ENCODE results near the gene PTPN4.

Gene PTPN4

DNA sequence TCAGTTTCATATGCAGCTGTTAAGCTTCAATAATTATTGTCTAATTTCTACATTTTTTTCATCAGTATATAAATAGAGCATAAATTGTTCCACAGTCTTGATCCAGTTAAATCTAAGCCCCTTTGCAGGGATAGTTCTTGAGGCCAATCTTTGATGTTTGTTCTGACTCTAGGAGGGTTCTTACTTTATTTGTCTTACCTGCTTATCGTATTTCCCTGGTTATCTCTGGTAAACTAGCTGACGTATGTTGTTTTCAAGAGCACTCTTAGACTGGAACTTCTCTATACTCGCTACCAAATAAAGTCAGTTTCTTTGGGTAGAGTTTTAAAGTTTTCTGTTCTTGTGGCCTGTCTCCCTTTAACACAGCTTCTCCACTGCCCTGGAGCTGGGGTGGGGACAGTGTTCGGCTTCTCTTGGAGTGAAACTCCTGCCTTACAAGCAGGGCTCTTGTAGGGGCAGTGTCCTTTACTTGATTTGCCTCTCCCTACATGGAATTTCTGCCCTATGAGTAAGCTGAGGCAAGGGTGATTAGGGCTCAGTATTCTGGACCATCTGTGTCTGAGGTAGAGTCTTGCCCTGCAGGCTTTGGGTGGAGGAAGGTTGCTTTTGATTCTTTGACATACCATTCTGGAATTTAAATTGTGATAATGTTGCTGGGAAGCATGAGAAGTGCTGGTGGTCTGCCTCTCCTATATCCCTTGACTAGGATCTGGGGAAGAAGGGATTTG, 90.3 kb downstream of the PTPN4 start:
- DNase-seq: no peak
- Histone ChIP-seq H4K91ac (ENCODE audit: low read length) (no peak overlapping the region), H3K27me3 (ENCODE audit: control insufficient read depth in 1 of 2, insufficient read depth in 1 of 2, low read length in 2 of 2) (no peaks in the 10 kb centered on the region), H3K4me2 (ENCODE audit: low read length, poor library complexity, severe bottlenecking) (no peak overlapping the region), H3K4ac (ENCODE audit: low read depth in 1 of 2, low read length in 2 of 2) (no peak overlapping the region), H3K27ac (ENCODE audit: low read length, poor library complexity, severe bottlenecking) (no peak overlapping the region), H3K23ac (ENCODE audit: low read length in 2 of 2) (no peak overlapping the region), H3K9ac (ENCODE audit: low read length) (no peak overlapping the region), H2BK12ac (ENCODE audit: low read length in 2 of 2) (no peak overlapping the region), H2BK15ac (ENCODE audit: low read depth, poor library complexity, severe bottlenecking) (no peak overlapping the region), H2AK5ac (ENCODE audit: low read length, severe bottlenecking) (no peak overlapping the region), H3K4me3 (ENCODE audit: insufficient read depth in 1 of 2, low read depth in 1 of 2, low read length in 2 of 2) (no peak overlapping the region), H3K79me1 (replicated peaks; ENCODE audit: low read length, poor library complexity, severe bottlenecking) (peaks cover 30% of the 10 kb centered on the region), H3K9me3 (ENCODE audit: control insufficient read depth, low read length) (peaks cover 26% of the 10 kb centered on the region), H3K36me3 (ENCODE audit: control insufficient read depth in 1 of 2, insufficient read depth in 2 of 2, low read depth in 1 of 2, low read length in 2 of 2) (no peaks in the 10 kb centered on the region), H2BK5ac (ENCODE audit: low read depth, low read length, poor library complexity, severe bottlenecking) (no peak overlapping the region), H3K4me1 (ENCODE audit: control insufficient read depth, insufficient read depth, low read depth, low read length) (no peaks in the 10 kb centered on the region), H3K18ac (ENCODE audit: low read depth in 1 of 2, low read length in 2 of 2) (no peak overlapping the region), H2BK120ac (ENCODE audit: low read depth, low read length) (no peak overlapping the region), H4K8ac (ENCODE audit: low read length) (no peak overlapping the region), H3K14ac (ENCODE audit: low read length in 2 of 2) (peak overlapping the region in 1 of 2 experiments; percentile 41), H2AFZ (ENCODE audit: low read depth, low read length) (no peak overlapping the region)
- 100% methylated on average over 3 of the region's 4 CpGs for WGBS

DNA sequence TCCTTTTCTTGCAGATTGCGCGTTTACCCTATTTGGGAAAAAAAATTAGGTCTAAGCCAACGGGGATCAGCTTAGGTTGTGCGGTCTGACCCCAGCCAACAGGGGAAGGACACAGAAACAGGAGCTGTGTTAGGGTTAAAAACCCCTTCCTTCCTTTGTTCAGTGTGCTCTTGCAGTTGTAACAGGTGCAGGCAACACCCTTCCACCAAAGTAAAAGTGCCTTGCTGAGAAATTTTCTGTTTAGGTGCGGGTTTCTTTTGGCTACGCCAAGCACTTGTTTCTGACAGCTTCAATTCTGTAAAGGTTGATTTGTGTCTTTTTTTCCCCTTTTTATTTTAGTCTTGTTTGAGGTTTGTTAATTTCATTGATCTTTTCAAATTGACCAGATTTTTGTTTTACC, 92.5 kb downstream of the PTPN4 start:
- no peak overlapping the region for H3K4ac ChIP-seq (ENCODE audit: low read depth in 1 of 2, low read length in 2 of 2)
- no peak overlapping the region for H3K9ac ChIP-seq (ENCODE audit: low read length)
- no peak overlapping the region for H3K4me3 ChIP-seq (ENCODE audit: insufficient read depth in 1 of 2, low read depth in 1 of 2, low read length in 2 of 2)
- H2BK12ac ChIP-seq (ENCODE audit: low read length in 2 of 2): no peak overlapping the region
- no peaks in the 10 kb centered on the region for H3K36me3 ChIP-seq (ENCODE audit: control insufficient read depth in 1 of 2, insufficient read depth in 2 of 2, low read depth in 1 of 2, low read length in 2 of 2)
- H3K18ac ChIP-seq (ENCODE audit: low read depth in 1 of 2, low read length in 2 of 2): no peak overlapping the region
- H4K91ac ChIP-seq (ENCODE audit: low read length): no peak overlapping the region
- WGBS: 100% methylated on average over 6 of the region's 6 CpGs
- H2AFZ ChIP-seq (ENCODE audit: low read depth, low read length): no peak overlapping the region
- H3K14ac ChIP-seq (ENCODE audit: low read length in 2 of 2): no peak overlapping the region
- H3K27ac ChIP-seq (ENCODE audit: low read length, poor library complexity, severe bottlenecking): no peak overlapping the region
- peaks cover 40% of the 10 kb centered on the region for H3K79me1 ChIP-seq (replicated peaks; ENCODE audit: low read length, poor library complexity, severe bottlenecking)
- no peak overlapping the region for H4K8ac ChIP-seq (ENCODE audit: low read length)
- H3K9me3 ChIP-seq (ENCODE audit: control insufficient read depth, low read length): peaks cover 26% of the 10 kb centered on the region
- H2BK120ac ChIP-seq (ENCODE audit: low read depth, low read length): no peak overlapping the region
- no peaks in the 10 kb centered on the region for H3K27me3 ChIP-seq (ENCODE audit: control insufficient read depth in 1 of 2, insufficient read depth in 1 of 2, low read length in 2 of 2)
- no peak overlapping the region for H2AK5ac ChIP-seq (ENCODE audit: low read length, severe bottlenecking)
- H3K23ac ChIP-seq (ENCODE audit: low read length in 2 of 2): no peak overlapping the region
- no peaks in the 10 kb centered on the region for H3K4me1 ChIP-seq (ENCODE audit: control insufficient read depth, insufficient read depth, low read depth, low read length)
- no peak overlapping the region for H2BK15ac ChIP-seq (ENCODE audit: low read depth, poor library complexity, severe bottlenecking)
- no peak overlapping the region for H2BK5ac ChIP-seq (ENCODE audit: low read depth, low read length, poor library complexity, severe bottlenecking)
- no peak for DNase-seq
- H3K4me2 ChIP-seq (ENCODE audit: low read length, poor library complexity, severe bottlenecking): no peak overlapping the region

- no peak overlapping the region for H2BK120ac ChIP-seq (ENCODE audit: low read depth, low read length)
- no peaks in the 10 kb centered on the region for H3K27me3 ChIP-seq (ENCODE audit: control insufficient read depth in 1 of 2, insufficient read depth in 1 of 2, low read length in 2 of 2)
- H3K36me3 ChIP-seq (ENCODE audit: control insufficient read depth in 1 of 2, insufficient read depth in 2 of 2, low read depth in 1 of 2, low read length in 2 of 2): no peaks in the 10 kb centered on the region
- no peak overlapping the region for H3K4me3 ChIP-seq (ENCODE audit: insufficient read depth in 1 of 2, low read depth in 1 of 2, low read length in 2 of 2)
- no peak overlapping the region for H2AK5ac ChIP-seq (ENCODE audit: low read length, severe bottlenecking)
- H3K79me1 ChIP-seq (replicated peaks; ENCODE audit: low read length, poor library complexity, severe bottlenecking): peaks cover 40% of the 10 kb centered on the region
- no peak overlapping the region for H2BK5ac ChIP-seq (ENCODE audit: low read depth, low read length, poor library complexity, severe bottlenecking)
- no peak overlapping the region for H3K4ac ChIP-seq (ENCODE audit: low read depth in 1 of 2, low read length in 2 of 2)
- H2BK12ac ChIP-seq (ENCODE audit: low read length in 2 of 2): no peak overlapping the region
- H3K27ac ChIP-seq (ENCODE audit: low read length, poor library complexity, severe bottlenecking): no peak overlapping the region
- H4K8ac ChIP-seq (ENCODE audit: low read length): no peak overlapping the region
- H2AFZ ChIP-seq (ENCODE audit: low read depth, low read length): no peak overlapping the region
- no peak overlapping the region for H3K14ac ChIP-seq (ENCODE audit: low read length in 2 of 2)
- DNase-seq: no peak
- H3K4me1 ChIP-seq (ENCODE audit: control insufficient read depth, insufficient read depth, low read depth, low read length): no peaks in the 10 kb centered on the region
- no peak overlapping the region for H2BK15ac ChIP-seq (ENCODE audit: low read depth, poor library complexity, severe bottlenecking)
- H3K9ac ChIP-seq (ENCODE audit: low read length): no peak overlapping the region
- H3K23ac ChIP-seq (ENCODE audit: low read length in 2 of 2): no peak overlapping the region
- 95% methylated on average over 8 of the region's 8 CpGs for WGBS
- no peak overlapping the region for H4K91ac ChIP-seq (ENCODE audit: low read length)
- H3K18ac ChIP-seq (ENCODE audit: low read depth in 1 of 2, low read length in 2 of 2): no peak overlapping the region
- H3K4me2 ChIP-seq (ENCODE audit: low read length, poor library complexity, severe bottlenecking): no peak overlapping the region
- peaks cover 26% of the 10 kb centered on the region for H3K9me3 ChIP-seq (ENCODE audit: control insufficient read depth, low read length)
These were observed 94.2 kb downstream of the PTPN4 start for GRCh38 chr2:119853777-119854399.

- DNase-seq: no peak
- 60% methylated on average over 1 of the region's 2 CpGs for WGBS
- Histone ChIP-seq H3K27me3 (ENCODE audit: control insufficient read depth in 1 of 2, insufficient read depth in 1 of 2, low read length in 2 of 2) (no peaks in the 10 kb centered on the region), H4K8ac (ENCODE audit: low read length) (no peak overlapping the region), H2BK12ac (ENCODE audit: low read length in 2 of 2) (no peak overlapping the region), H2BK5ac (ENCODE audit: low read depth, low read length, poor library complexity, severe bottlenecking) (no peak overlapping the region), H3K79me1 (replicated peaks; ENCODE audit: low read length, poor library complexity, severe bottlenecking) (peaks cover 30% of the 10 kb centered on the region), H3K14ac (ENCODE audit: low read length in 2 of 2) (no peak overlapping the region), H3K4me1 (ENCODE audit: control insufficient read depth, insufficient read depth, low read depth, low read length) (no peaks in the 10 kb centered on the region), H3K4me3 (ENCODE audit: insufficient read depth in 1 of 2, low read depth in 1 of 2, low read length in 2 of 2) (no peak overlapping the region), H3K4me2 (ENCODE audit: low read length, poor library complexity, severe bottlenecking) (no peak overlapping the region), H3K23ac (ENCODE audit: low read length in 2 of 2) (no peak overlapping the region), H4K91ac (ENCODE audit: low read length) (no peak overlapping the region), H2AFZ (ENCODE audit: low read depth, low read length) (no peak overlapping the region), H2BK15ac (ENCODE audit: low read depth, poor library complexity, severe bottlenecking) (no peak overlapping the region), H3K9me3 (ENCODE audit: control insufficient read depth, low read length) (peaks cover 22% of the 10 kb centered on the region), H3K18ac (ENCODE audit: low read depth in 1 of 2, low read length in 2 of 2) (no peak overlapping the region), H2AK5ac (ENCODE audit: low read length, severe bottlenecking) (no peak overlapping the region), H3K36me3 (ENCODE audit: control insufficient read depth in 1 of 2, insufficient read depth in 2 of 2, low read depth in 1 of 2, low read length in 2 of 2) (no peaks in the 10 kb centered on the region), H3K27ac (ENCODE audit: low read length, poor library complexity, severe bottlenecking) (no peak overlapping the region), H3K9ac (ENCODE audit: low read length) (no peak overlapping the region), H2BK120ac (ENCODE audit: low read depth, low read length) (no peak overlapping the region), H3K4ac (ENCODE audit: low read depth in 1 of 2, low read length in 2 of 2) (no peak overlapping the region)
These were observed 96.8 kb downstream of the PTPN4 start for GRCh38 chr2:119856469-119856901.

All from mesenchymal stem cell (in vitro differentiated cells and primary cell).